ACC112 (cell line): ENCODE results near the gene KLKB1.
"Not testable (repeated sequence)": the region's sequence is repeated elsewhere in the genome, so short reads cannot be mapped to it uniquely, and the experiment has no call there.

ENCODE experiments used
- H2AFZ ChIP-seq: fragments of 200-600 bp; sonication (generic); one replicate; pipeline ENCODE4 v1.6.0; 2017; ENCODE audit warnings: antibody characterized with exemption, low read length; ENCODE audit not compliant: unreplicated experiment
- H3K27ac ChIP-seq: fragments of 200-600 bp; sonication (generic); 2 replicates; pipeline ENCODE4 v1.5.1; 2014; ENCODE audit warnings: low read depth, mild to moderate bottlenecking, antibody characterized with exemption, low read length, moderate library complexity
- H3K27me3 ChIP-seq: fragments of 200-600 bp; sonication (generic); 2 replicates; pipeline ENCODE4 v1.6.1; 2014; ENCODE audit warnings: mild to moderate bottlenecking, antibody characterized with exemption, low read length, moderate library complexity, mixed read lengths; ENCODE audit not compliant: insufficient read depth
- H3K36me3 ChIP-seq: fragments of 200-600 bp; sonication (generic); 2 replicates; pipeline ENCODE4 v1.6.1; 2016; ENCODE audit warnings: mild to moderate bottlenecking, antibody characterized with exemption, low read length, moderate library complexity, mixed read lengths; ENCODE audit not compliant: insufficient read depth
- H3K4me1 ChIP-seq: fragments of 200-600 bp; sonication (generic); one replicate; pipeline ENCODE4 v1.6.1; 2016; ENCODE audit warnings: low read length, mixed read lengths; ENCODE audit not compliant: insufficient read depth, unreplicated experiment, control insufficient read depth
- H3K4me3 ChIP-seq: fragments of 200-600 bp; sonication (generic); 2 replicates; pipeline ENCODE4 v1.5.1; 2014; ENCODE audit warnings: mild to moderate bottlenecking, low read depth, low read length
- H3K79me2 ChIP-seq: fragments of 200-600 bp; sonication (generic); one replicate; pipeline ENCODE4 v1.6.0; 2016; ENCODE audit warnings: low read length; ENCODE audit not compliant: control insufficient read depth, unreplicated experiment, insufficient read depth

The KLKB1 gene

GRCh38 chr4:186265683-186266652 lies 38.7 kb downstream of the KLKB1 start, which contains the start of gene F11:
Gene F11, plus strand, starts transcription at chr4:186266189. Its CDS starts 948 bp downstream, at chr4:186267137.
- peaks cover 3% of the 10 kb centered on the region for H3K4me1 ChIP-seq
- H3K79me2 ChIP-seq: no peaks in the 10 kb centered on the region
- H3K36me3 ChIP-seq: no peaks in the 10 kb centered on the region
- no peak within 1 kb of the TSS for H3K4me3 ChIP-seq
- no peak within 1 kb of the TSS for H2AFZ ChIP-seq
- H3K27ac ChIP-seq: no peak within 1 kb of the TSS
- peaks cover 43% of the 10 kb centered on the region for H3K27me3 ChIP-seq

- H3K4me3 ChIP-seq: no peak overlapping the region
Measured at GRCh38 chr4:186266729-186267456, 39.6 kb downstream of the KLKB1 start.

GRCh38 chr4:186271081-186271678 lies 43.9 kb downstream of the KLKB1 start:
- Histone ChIP-seq H3K4me3 (no peak overlapping the region), H3K27me3 (peaks cover 76% of the 10 kb centered on the region), H3K79me2 (no peaks in the 10 kb centered on the region), H3K36me3 (no peaks in the 10 kb centered on the region), H3K27ac (no peak overlapping the region), H2AFZ (no peak overlapping the region), H3K4me1 (no peaks in the 10 kb centered on the region)

More at GRCh38 chr4:186266729-186267456, 39.6 kb downstream of the KLKB1 start:
- no peaks in the 10 kb centered on the region for H3K36me3 ChIP-seq
- H3K27ac ChIP-seq: no peak overlapping the region
- no peaks in the 10 kb centered on the region for H3K4me1 ChIP-seq
- no peak overlapping the region for H2AFZ ChIP-seq
- no peaks in the 10 kb centered on the region for H3K79me2 ChIP-seq
- peaks cover 52% of the 10 kb centered on the region for H3K27me3 ChIP-seq

- Histone ChIP-seq H3K4me1 (no peaks in the 10 kb centered on the region), H3K4me3 (no peak overlapping the region), H3K36me3 (no peaks in the 10 kb centered on the region), H3K27me3 (peaks cover 70% of the 10 kb centered on the region), H3K27ac (no peak overlapping the region), H2AFZ (no peak overlapping the region), H3K79me2 (no peaks in the 10 kb centered on the region)
Measured at GRCh38 chr4:186272699-186273391, 45.5 kb downstream of the KLKB1 start.

GRCh38 chr4:186273392-186273789 lies 46.1 kb downstream of the KLKB1 start:
- not testable (repeated sequence) for H3K36me3 ChIP-seq, H3K27ac ChIP-seq, H3K4me3 ChIP-seq, H2AFZ ChIP-seq, H3K4me1 ChIP-seq, H3K79me2 ChIP-seq
- peaks cover 70% of the 10 kb centered on the region for H3K27me3 ChIP-seq

GRCh38 chr4:186283311-186283710 lies 56.0 kb downstream of the KLKB1 start:
- H3K27me3 ChIP-seq: peaks cover 35% of the 10 kb centered on the region

GRCh38 chr4:186285147-186285546 lies 57.8 kb downstream of the KLKB1 start:
- Histone ChIP-seq H2AFZ (no peak overlapping the region), H3K4me1 (no peaks in the 10 kb centered on the region), H3K79me2 (no peaks in the 10 kb centered on the region), H3K36me3 (no peaks in the 10 kb centered on the region), H3K27me3 (peaks cover 36% of the 10 kb centered on the region), H3K4me3 (no peak overlapping the region), H3K27ac (no peak overlapping the region)

More at GRCh38 chr4:186283311-186283710, 56.0 kb downstream of the KLKB1 start:
- no peaks in the 10 kb centered on the region for H3K4me1 ChIP-seq
- H3K36me3 ChIP-seq: no peaks in the 10 kb centered on the region
- no peak overlapping the region for H3K27ac ChIP-seq
- H2AFZ ChIP-seq: no peak overlapping the region
- H3K79me2 ChIP-seq: no peaks in the 10 kb centered on the region
- no peak overlapping the region for H3K4me3 ChIP-seq

- no peaks in the 10 kb centered on the region for H3K79me2 ChIP-seq
- no peaks in the 10 kb centered on the region for H3K4me1 ChIP-seq
- H2AFZ ChIP-seq: no peak overlapping the region
- no peak overlapping the region for H3K27ac ChIP-seq
- H3K27me3 ChIP-seq: peaks cover 36% of the 10 kb centered on the region
- H3K4me3 ChIP-seq: no peak overlapping the region
- no peaks in the 10 kb centered on the region for H3K36me3 ChIP-seq
Measured at GRCh38 chr4:186286581-186286980, 59.3 kb downstream of the KLKB1 start.

GRCh38 chr4:186291256-186291890 lies 64.1 kb downstream of the KLKB1 start:
- Histone ChIP-seq H2AFZ (no peak overlapping the region), H3K27ac (no peak overlapping the region), H3K4me3 (no peak overlapping the region), H3K27me3 (peaks cover 32% of the 10 kb centered on the region), H3K36me3 (no peaks in the 10 kb centered on the region), H3K79me2 (no peaks in the 10 kb centered on the region), H3K4me1 (no peaks in the 10 kb centered on the region)

- peaks cover 28% of the 10 kb centered on the region for H3K27me3 ChIP-seq
- H3K36me3 ChIP-seq: no peaks in the 10 kb centered on the region
- no peaks in the 10 kb centered on the region for H3K79me2 ChIP-seq
- no peak overlapping the region for H2AFZ ChIP-seq
- H3K4me1 ChIP-seq: no peaks in the 10 kb centered on the region
- no peak overlapping the region for H3K27ac ChIP-seq
- H3K4me3 ChIP-seq: no peak overlapping the region
Measured at GRCh38 chr4:186294160-186294559, 66.9 kb downstream of the KLKB1 start.
